Inflammatory macrophage treated with lipopolysaccharide for 1 hour (primary cell): Measurements from ENCODE around the gene BANP.
"Not testable (repeated sequence)": the region's sequence is repeated elsewhere in the genome, so short reads cannot be mapped to it uniquely, and the experiment has no call there.

Experiments
- DNase-seq, 2 donors: peaks; one replicate each; pipeline ENCODE4 v3.0.0-alpha.2; 2020 to 2022

BANP gene

GRCh38 chr16:87966685-87967185, 15.5 kb downstream of the BANP start:
- DNase-seq: no peak

- DNase-seq: no peak
These were observed 17.3 kb downstream of the BANP start for GRCh38 chr16:87968541-87968940.

GRCh38 chr16:87970186-87970585, 19.0 kb downstream of the BANP start:
- no peak for DNase-seq

- DNase-seq: no peak
These were observed 20.7 kb downstream of the BANP start for GRCh38 chr16:87971933-87972332.

- DNase-seq: no peak
These were observed 22.5 kb downstream of the BANP start for GRCh38 chr16:87973717-87974116.

GRCh38 chr16:87974178-87974577, 22.9 kb downstream of the BANP start:
- DNase-seq: peak in 1 of 2 donors; percentile 42

GRCh38 chr16:87976665-87977064, 25.4 kb downstream of the BANP start:
- DNase-seq: peak; percentile 34 to 37

GRCh38 chr16:87978127-87978526, 26.9 kb downstream of the BANP start:
- no peak for DNase-seq

- no peak for DNase-seq
These were observed 28.1 kb downstream of the BANP start for GRCh38 chr16:87979352-87979751.

GRCh38 chr16:87979911-87980630, 28.8 kb downstream of the BANP start:
- not testable (repeated sequence) for DNase-seq

- not testable (repeated sequence) for DNase-seq
These were observed 30.1 kb downstream of the BANP start for GRCh38 chr16:87981376-87981775.

- DNase-seq: no peak
These were observed 31.4 kb downstream of the BANP start for GRCh38 chr16:87982581-87983041.

- DNase-seq: not testable (repeated sequence)
These were observed 32.0 kb downstream of the BANP start for GRCh38 chr16:87983072-87983736.

- peak; percentile 21 to 74 for DNase-seq
These were observed 32.5 kb downstream of the BANP start for GRCh38 chr16:87983737-87984097.

- not testable (repeated sequence) for DNase-seq
These were observed 32.9 kb downstream of the BANP start for GRCh38 chr16:87984180-87984579.

GRCh38 chr16:87984632-87985267, 33.5 kb downstream of the BANP start:
- no peak for DNase-seq

- DNase-seq: not testable (repeated sequence)
These were observed 34.3 kb downstream of the BANP start for GRCh38 chr16:87985493-87985892.

- DNase-seq: peak; percentile 28 to 90
These were observed 35.2 kb downstream of the BANP start for GRCh38 chr16:87986361-87986849.

GRCh38 chr16:87988596-87988995, 37.4 kb downstream of the BANP start:
- DNase-seq: not testable (repeated sequence)

- not testable (repeated sequence) for DNase-seq
These were observed 39.0 kb downstream of the BANP start for GRCh38 chr16:87990254-87990653.

GRCh38 chr16:87992142-87992541, 40.9 kb downstream of the BANP start:
- DNase-seq: not testable (repeated sequence)

GRCh38 chr16:87993901-87994300, 42.7 kb downstream of the BANP start:
- no peak for DNase-seq

GRCh38 chr16:87995644-87996043, 44.4 kb downstream of the BANP start:
- no peak for DNase-seq
